Activated naive CD4-positive, alpha-beta T cell treated with anti-CD3 and anti-CD28 coated beads, Interleukin-2, amount 50 U/mL, for 72 hours (primary cell): ENCODE data around the gene VSTM4. TPM values are rescaled to one million over a fixed set of nuclear protein-coding genes. Genes with fewer than 3 reads are reported as not detected.
A peak's percentile ranks its signal among the peaks of the same experiment; 100 is the strongest.

Experiments
- ATAC-seq, 2 donors: fragments of 150-1000 bp; cut with Tn5 transposase; 2 replicates each; pipeline ENCODE4 v1.10.0; 2021; ENCODE audit warnings: mild to moderate bottlenecking in 2 of 2, moderate library complexity in 2 of 2
- DNase-seq, 2 donors: peaks; one replicate each; pipeline ENCODE4 v3.0.0; 2021 to 2022; ENCODE audit warnings: low spot score in 2 of 2
- H3K27ac Mint-ChIP-seq, 2 donors: one replicate each; pipeline ENCODE4 v1.8.0; 2022; ENCODE audit warnings: mild to moderate bottlenecking in 2 of 2, mixed read lengths in 2 of 2
- H3K36me3 Mint-ChIP-seq, 2 donors: one replicate each; pipeline ENCODE4 v1.8.0; 2022; ENCODE audit warnings: mixed read lengths in 2 of 2
- H3K9me3 Mint-ChIP-seq, 2 donors: one replicate each; pipeline ENCODE4 v1.8.0; 2022; ENCODE audit warnings: mixed read lengths in 2 of 2
- total RNA-seq, 2 donors: library from RNA; stranded (reverse); gene quantifications; one replicate each; pipeline ENCODE4 v1.2.3, GENCODE V29; 2022

VSTM4 gene
- total RNA-seq, 2 donors from 2014 or later = not detected

DNA sequence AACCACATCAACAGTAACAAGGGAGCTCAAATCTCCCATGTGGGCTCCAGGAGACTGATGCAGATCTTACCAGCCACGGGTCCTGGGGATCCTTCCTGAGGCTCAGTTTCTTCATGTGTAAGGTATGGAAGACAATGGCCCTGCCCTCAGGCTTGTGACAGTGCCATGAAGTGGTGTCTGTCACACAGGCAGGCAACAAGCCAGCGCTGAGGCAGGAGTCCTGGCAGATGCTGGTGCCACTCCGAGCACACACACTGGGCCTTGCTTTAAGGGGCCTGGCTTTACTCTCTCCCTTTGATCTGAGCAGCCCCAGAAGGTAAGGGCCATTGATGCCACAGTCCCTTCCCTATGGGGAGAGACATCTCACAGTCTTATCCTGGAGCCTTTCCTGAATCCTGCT, 147.3 kb downstream of the VSTM4 start:
- ATAC-seq = no peak

DNA sequence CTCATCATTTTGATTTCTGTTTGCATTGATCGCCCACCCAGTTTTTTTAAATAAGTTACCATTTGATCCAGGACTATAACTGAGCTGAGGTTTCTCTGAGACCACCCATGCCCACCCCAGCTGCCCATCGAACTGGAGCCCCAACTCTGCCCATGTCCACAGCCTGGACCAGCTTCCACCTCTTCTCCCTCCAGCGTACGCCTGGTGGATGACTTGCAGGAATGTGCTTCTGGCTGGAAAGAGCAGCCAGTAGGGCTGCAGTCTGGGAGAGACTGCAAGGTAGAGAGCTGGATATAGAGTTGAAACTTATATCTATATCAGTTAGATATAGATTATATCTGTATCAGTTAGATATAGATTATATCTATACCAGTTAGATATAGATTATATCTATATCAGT, 149.9 kb downstream of the VSTM4 start:
- Mint-ChIP-seq H3K9me3 (no peaks in the 10 kb centered on the region), H3K27ac (no peak overlapping the region), H3K36me3 (no peaks in the 10 kb centered on the region)
- no peak for ATAC-seq
- no peak for DNase-seq

More for the DNA sequence above, 147.3 kb downstream of the VSTM4 start:
- no peak overlapping the region for H3K27ac Mint-ChIP-seq
- no peaks in the 10 kb centered on the region for H3K9me3 Mint-ChIP-seq
- DNase-seq = peak in 1 of 2 donors; percentile 35
- H3K36me3 Mint-ChIP-seq = no peaks in the 10 kb centered on the region

Other genes with a start within 250 kb of the VSTM4 start
- not detected for gene LRRC18, start 175.7 kb downstream of the VSTM4 start, total RNA-seq
- not detected for gene FAM170B, start 18.5 kb upstream of the VSTM4 start, total RNA-seq
- gene TMEM273, start 72.9 kb upstream of the VSTM4 start, total RNA-seq = 1 to 10 TPM; 2.0 to 4.0 TPM
- gene C10orf71, start 183.6 kb upstream of the VSTM4 start, total RNA-seq = not detected